ENCODE data around the gene LIN9.

Gene LIN9

DNA sequence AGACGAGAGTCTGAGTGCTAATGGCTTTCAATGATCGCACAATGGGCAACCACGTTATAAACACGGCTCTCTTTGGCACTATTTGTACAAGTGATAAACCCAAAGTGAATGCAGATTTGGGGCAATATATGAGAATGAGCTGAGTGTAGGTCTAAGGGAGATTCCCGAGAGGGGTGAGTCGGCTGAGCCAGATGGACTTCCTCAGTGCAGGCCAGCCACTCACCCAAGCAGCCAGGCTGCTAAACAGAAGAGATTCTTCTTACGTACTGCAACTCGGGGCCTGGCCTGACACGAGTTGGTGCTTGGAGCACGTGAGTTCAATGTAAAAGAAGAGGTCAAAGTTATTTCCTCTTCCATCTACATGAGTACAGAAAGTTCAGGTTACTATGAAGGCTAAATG lies 91.7 kb downstream of the LIN9 start:
- Histone ChIP-seq H3K27ac (no peak overlapping the region), H3K36me3 (no peaks in the 10 kb centered on the region), H3K4me3 (ENCODE audit: low read depth, low read length) (no peak overlapping the region), H3K9me3 (ENCODE audit: severe bottlenecking) (no peaks in the 10 kb centered on the region), H3K27me3 (ENCODE audit: insufficient read depth, low read depth, severe bottlenecking) (no peaks in the 10 kb centered on the region)
- DNase-seq, result no peak
- TF ChIP-seq, protein P1, sequence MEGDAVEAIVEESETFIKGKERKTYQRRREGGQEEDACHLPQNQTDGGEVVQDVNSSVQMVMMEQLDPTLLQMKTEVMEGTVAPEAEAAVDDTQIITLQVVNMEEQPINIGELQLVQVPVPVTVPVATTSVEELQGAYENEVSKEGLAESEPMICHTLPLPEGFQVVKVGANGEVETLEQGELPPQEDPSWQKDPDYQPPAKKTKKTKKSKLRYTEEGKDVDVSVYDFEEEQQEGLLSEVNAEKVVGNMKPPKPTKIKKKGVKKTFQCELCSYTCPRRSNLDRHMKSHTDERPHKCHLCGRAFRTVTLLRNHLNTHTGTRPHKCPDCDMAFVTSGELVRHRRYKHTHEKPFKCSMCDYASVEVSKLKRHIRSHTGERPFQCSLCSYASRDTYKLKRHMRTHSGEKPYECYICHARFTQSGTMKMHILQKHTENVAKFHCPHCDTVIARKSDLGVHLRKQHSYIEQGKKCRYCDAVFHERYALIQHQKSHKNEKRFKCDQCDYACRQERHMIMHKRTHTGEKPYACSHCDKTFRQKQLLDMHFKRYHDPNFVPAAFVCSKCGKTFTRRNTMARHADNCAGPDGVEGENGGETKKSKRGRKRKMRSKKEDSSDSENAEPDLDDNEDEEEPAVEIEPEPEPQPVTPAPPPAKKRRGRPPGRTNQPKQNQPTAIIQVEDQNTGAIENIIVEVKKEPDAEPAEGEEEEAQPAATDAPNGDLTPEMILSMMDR (IDR thresholded peaks at IDR 0.05; ENCODE audit: low read depth, low read length), result no peak

DNA sequence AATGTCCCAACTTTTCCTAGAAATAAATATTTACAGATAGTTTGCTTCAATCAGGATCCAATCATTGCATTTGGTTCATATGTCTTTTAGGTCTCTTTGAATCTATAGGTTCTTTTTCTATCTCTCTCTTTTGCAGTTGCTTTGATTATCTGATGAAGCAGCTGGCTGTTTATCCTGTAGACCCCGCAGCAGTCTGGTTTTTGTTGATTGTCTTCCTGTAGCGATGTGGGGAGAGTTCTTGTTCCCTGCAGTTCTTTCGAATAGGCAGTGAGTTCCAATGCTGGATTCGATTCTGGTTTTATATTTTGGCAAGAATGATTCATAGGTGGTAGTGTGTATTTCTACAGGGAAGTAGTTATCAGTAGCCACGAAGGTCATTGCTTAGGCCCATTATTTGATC lies 92.9 kb downstream of the LIN9 start:
- DNase-seq, result no peak
- Histone ChIP-seq H3K36me3 (no peaks in the 10 kb centered on the region), H3K4me3 (ENCODE audit: low read depth, low read length) (no peak overlapping the region), H3K27ac (no peak overlapping the region), H3K27me3 (ENCODE audit: insufficient read depth, low read depth, severe bottlenecking) (no peaks in the 10 kb centered on the region), H3K9me3 (ENCODE audit: severe bottlenecking) (no peaks in the 10 kb centered on the region)
- TF ChIP-seq, protein P1 (IDR thresholded peaks at IDR 0.05; ENCODE audit: low read depth, low read length), result no peak

DNA sequence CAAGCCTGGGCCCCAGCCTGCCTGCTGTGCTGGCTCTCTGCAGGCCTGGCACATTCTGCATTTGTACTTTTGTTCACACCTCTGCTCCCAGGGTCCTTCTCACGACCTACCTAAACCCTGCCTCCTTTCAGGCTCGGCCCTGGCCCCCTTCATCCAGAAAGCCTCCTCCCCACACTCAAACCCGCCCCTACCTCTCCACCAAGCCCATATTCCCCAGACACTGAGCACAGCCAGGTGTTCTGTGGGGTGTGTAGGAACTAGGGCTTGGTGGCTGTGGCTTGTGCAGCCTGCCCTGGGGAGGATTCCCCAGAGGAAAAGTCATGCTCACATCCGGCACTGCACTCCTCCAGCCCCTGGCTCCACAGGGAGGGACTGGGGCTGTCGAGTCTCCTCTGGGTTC lies 93.7 kb downstream of the LIN9 start:
- TF ChIP-seq, protein P1 (IDR thresholded peaks at IDR 0.05; ENCODE audit: low read depth, low read length), result no peak
- Histone ChIP-seq H3K27ac (no peak overlapping the region), H3K4me3 (ENCODE audit: low read depth, low read length) (no peak overlapping the region), H3K9me3 (ENCODE audit: severe bottlenecking) (no peaks in the 10 kb centered on the region), H3K27me3 (ENCODE audit: insufficient read depth, low read depth, severe bottlenecking) (no peaks in the 10 kb centered on the region), H3K36me3 (no peaks in the 10 kb centered on the region)
- DNase-seq, result no peak

DNA sequence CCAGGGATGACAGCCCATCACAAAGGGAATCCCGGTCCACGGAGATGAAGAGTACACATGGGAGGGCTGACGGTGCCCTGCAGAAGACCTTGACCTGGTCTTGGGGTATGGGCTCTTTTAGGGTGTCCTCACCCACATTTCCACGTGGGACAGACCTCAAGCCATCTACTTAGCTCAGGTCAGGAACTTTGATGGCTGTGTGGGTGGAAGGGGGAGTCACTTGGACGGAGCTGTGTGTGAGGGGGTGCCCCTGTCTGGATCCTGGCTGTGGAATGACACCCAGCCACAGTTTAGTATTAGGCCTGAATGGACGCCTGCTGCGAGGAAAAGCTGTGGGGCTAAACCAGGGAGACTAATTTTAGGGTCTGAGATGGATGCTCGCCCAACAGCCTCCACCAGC lies 96.4 kb downstream of the LIN9 start:
- Histone ChIP-seq H3K4me3 (ENCODE audit: low read depth, low read length) (no peak overlapping the region), H3K27ac (no peak overlapping the region), H3K36me3 (no peaks in the 10 kb centered on the region), H3K27me3 (ENCODE audit: insufficient read depth, low read depth, severe bottlenecking) (no peaks in the 10 kb centered on the region), H3K9me3 (ENCODE audit: severe bottlenecking) (no peaks in the 10 kb centered on the region)
- TF ChIP-seq, protein P1 (IDR thresholded peaks at IDR 0.05; ENCODE audit: low read depth, low read length), result no peak
- DNase-seq, result no peak

DNA sequence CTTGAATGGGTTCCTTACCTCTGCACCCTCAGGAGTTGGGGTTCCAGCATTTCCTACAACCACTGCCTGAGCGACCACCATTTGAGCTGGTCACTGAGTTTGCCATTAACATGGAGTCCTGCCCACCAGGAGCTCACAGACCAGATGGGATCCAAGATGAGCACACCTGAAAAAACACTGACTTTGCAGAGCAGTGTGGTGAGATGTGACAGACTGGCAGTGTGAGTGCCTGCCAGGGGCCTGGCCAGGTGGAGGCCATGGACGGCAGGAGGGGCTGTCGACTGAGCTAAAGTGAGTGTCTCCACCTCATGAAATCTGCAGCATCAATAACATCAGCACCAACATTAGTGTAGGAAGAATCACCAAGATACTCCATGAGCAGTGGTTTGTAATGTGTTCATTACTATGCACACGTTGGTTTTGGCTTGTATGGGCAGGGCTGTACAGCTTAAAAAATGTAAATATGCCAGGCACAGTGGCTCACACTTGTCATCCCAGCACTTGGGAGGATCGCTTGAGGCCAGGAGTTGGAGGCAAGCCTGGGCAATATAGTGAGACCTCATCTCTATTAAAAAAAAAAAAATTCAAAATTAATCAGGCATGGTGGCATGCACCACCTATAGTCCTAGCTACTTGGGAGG lies 97.7 kb downstream of the LIN9 start:
- DNase-seq, result no peak
- no peaks in the 10 kb centered on the region for H3K27me3 ChIP-seq (ENCODE audit: insufficient read depth, low read depth, severe bottlenecking)
- TF ChIP-seq, protein P1 (IDR thresholded peaks at IDR 0.05; ENCODE audit: low read depth, low read length), result no peak
- H3K27ac ChIP-seq, result no peak overlapping the region
- no peaks in the 10 kb centered on the region for H3K9me3 ChIP-seq (ENCODE audit: severe bottlenecking)
- H3K36me3 ChIP-seq, result no peaks in the 10 kb centered on the region
- no peak overlapping the region for H3K4me3 ChIP-seq (ENCODE audit: low read depth, low read length)

DNA sequence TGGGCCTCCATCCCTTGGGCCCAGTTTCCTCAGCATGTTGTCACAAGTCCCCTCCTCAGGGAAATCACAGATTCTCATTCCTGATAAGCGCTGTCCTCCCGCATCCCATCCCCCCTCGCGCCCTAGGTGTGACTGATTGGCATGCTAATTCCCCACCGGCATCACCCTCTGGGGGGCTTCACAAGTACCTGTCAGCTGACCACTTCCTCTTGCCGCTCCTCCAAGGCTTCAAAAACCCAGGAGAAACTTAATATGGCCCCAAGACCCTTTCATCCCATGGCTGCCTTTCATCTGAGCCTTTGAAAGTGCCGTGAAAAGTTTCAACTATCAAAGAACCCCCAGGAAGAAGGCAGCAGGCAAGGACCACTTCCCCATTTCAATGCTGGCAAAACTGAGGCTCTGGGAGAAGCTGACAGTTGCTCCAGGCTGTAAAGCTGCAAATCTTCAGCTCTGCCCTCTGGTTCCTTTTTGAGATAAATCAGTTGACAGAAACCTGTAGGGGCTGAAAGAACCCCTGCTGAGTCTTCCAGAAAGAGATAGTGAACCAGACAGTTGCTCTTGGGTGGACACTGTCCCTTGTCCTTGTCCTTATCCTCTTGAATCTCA lies 98.3 kb downstream of the LIN9 start:
- Histone ChIP-seq H3K27me3 (ENCODE audit: insufficient read depth, low read depth, severe bottlenecking) (no peaks in the 10 kb centered on the region), H3K27ac (no peak overlapping the region), H3K9me3 (ENCODE audit: severe bottlenecking) (no peaks in the 10 kb centered on the region), H3K36me3 (no peaks in the 10 kb centered on the region), H3K4me3 (ENCODE audit: low read depth, low read length) (no peak overlapping the region)
- DNase-seq, result no peak
- TF ChIP-seq, protein P1 (IDR thresholded peaks at IDR 0.05; ENCODE audit: low read depth, low read length), result no peak
